Activated CD4-positive, alpha-beta T cell treated with anti-CD3 and anti-CD28 coated beads for 48 hours (primary cell): ENCODE measurements around the gene PDIA4.

Experiments
- DNase-seq: peaks from one replicate; pipeline ENCODE4 v3.0.0-alpha.2; 2020

PDIA4 gene

DNA sequence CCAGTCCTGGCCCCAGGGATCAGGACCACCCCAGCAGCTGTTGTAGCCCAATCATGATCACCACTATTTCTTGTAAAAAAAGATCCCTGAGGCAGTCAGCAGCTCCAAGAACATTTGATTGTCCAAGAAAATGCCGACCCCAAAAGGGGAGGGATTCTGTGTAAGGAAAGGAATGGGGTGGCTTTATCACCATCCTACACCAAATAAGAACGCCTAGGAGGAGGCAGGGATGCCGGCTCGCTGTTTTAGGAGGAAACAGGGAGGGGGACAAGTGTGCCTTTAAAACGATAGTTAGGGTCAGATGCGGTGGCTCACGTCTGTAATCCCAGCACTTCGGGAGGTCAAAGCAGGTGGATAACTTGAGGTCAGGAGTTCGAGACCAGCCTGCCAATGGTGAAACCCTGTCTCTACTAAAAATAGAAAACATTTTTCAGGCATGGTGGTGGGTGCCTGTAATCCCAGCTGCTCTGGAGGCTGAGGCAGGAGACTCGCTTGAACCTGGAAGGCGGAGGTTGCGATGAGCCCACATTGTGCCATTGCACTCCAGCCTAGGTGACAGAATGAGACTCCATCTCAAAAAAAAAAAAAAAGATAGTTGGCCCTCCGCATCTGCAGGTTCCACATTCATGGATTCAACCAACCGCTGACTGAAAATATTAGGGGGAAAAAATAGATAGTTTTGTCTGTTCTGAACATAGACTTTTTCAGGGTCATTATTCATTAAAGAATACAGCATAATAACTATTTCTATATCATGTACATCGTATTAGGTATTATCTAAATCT is 63.6 kb downstream of the PDIA4 start:
- no peak for DNase-seq

DNA sequence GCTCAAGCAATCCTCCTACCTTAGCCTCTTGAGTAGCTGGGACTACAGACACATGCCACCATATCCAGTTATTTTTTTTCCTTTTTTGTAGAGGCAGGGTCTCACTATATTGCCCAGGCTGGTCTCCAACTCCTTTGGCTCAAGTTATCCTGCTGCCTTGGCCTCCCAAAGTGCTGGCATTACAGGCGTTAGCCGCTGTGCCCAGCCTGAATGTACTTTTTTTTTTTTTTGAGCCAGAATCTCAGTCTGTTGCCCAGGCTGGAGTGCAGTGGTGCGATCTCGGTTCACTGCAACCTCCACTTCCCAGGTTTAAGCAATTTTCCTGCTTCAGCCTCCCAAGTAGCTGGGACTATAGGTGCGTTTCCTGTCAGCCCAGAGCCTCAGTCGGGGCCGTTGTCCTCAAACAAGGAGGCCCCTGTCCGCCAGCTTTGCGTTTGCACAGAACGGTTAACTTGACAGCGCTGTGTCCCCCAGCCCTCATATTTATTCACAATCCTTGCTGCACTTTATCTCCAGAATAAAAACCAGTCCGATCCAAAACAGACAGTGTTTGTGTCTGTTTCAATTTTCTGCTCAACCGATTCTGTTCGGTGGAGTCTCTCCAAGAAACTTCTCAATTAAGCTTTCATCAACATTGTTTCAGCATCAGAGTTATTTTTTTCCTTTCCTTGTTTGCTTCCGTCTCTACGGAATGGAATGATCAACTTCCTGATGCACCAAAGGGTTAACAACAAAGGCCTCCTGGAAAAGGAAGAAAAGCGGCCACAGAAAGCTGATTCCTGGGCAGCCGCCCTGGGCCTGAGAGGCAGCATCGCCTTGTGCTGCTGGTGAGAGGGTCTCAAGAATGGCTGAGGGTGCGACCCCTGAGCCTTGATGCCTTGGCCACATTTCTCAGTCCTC is 64.5 kb downstream of the PDIA4 start:
- no peak for DNase-seq

DNA sequence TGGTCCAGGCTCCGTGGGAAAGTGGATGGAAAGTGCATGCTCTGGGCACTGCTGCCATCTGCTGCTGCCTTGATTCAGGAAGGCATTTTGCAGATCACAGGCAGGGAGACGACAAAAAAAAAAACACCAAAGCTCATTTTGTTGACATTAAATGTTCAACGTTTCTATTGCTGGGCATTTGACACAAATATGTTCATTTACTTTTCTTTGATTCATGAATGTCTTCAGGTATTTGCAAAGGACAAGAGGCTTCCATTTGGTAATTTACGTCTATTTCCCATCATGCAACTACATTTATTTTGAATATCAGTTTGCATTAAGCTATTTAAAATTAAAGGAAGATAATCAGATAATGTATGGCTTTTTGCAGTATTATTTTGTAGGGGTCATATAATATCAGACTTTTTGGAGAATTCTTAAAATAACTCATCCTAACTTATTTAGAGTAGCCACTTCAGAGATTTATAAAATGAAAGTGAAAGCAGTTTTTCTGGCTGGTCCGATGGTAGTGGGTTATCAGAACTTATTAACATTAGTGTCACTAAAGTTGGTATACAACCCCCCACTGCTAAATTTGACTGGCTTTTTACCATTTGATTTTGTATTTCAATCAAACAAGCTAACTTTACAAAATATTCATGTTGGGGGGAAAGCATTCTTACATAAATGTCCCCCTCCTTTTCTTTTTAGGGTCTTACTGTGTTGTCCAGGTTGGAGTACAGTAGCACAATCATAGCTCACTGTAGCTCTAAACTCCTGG is 65.3 kb downstream of the PDIA4 start:
- DNase-seq: peak; percentile 72

DNA sequence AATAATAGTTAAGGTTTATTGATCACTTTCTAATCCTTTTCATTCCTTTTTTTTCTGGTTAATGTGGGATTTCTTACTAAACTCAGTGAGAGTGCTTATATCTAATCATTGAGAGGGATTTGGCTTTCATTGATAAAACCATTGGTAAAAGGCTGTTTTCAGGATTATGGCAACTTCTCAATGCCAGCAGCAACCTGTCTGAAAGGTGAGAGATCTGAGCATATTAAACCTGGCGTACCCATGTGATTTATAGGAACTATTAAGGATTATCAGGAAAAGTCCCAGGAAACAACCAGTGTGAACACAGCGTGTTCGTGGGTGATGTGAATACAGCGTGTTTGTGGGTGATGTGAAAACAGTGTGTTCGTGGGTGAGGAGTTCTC is 65.9 kb downstream of the PDIA4 start:
- no peak for DNase-seq

GRCh38 chr7:148959726-148960125 is 68.6 kb downstream of the PDIA4 start:
- no peak for DNase-seq

DNA sequence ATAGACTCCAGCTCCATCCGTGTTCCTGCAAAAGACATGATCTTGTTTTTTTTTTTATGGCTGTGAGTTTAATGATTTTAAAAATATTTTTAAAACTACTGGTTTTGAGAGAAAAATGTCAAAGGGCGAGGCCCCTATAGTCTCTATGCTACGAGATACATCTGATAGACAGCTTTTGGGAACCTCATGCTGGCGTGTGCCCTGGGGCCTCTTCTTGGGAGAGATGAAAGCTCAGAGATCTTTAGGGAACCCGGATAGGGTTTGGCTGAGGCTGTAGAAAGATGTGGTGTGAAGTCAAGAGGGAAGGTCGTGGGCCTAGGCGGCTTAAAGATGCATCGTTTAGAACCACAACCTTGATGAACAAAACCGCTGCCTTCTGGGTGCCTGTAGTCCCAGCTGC is 70.2 kb downstream of the PDIA4 start:
- DNase-seq: no peak

GRCh38 chr7:148954766-148955165 is 73.5 kb downstream of the PDIA4 start:
- DNase-seq: no peak

- no peak for DNase-seq
These were observed 74.6 kb downstream of the PDIA4 start for GRCh38 chr7:148953676-148954075.
